T47D (cell line): Measurements from ENCODE around the gene TOX2.

Experiments used
- DNase-seq, 2 experiments: peaks; one replicate each; pipeline versions ENCODE4 v3.0.0 to v3.0.0-alpha.2; 2011 to 2012; ENCODE audit warnings: low read depth in 1 of 2, low spot score in 1 of 2
- JUND ChIP-seq: IDR thresholded peaks from 2 replicates; pipeline ENCODE4 v1.6.1; 2012; ENCODE audit warnings: low read depth
- in situ Hi-C: cut with HindIII; loops from 2 replicates; pipeline ENCODE4 v1.10.0; 2016; ENCODE audit warnings: low sequenced_read_pairs, low pct_unique_long_range_greater_than_20kb

Gene TOX2

DNA sequence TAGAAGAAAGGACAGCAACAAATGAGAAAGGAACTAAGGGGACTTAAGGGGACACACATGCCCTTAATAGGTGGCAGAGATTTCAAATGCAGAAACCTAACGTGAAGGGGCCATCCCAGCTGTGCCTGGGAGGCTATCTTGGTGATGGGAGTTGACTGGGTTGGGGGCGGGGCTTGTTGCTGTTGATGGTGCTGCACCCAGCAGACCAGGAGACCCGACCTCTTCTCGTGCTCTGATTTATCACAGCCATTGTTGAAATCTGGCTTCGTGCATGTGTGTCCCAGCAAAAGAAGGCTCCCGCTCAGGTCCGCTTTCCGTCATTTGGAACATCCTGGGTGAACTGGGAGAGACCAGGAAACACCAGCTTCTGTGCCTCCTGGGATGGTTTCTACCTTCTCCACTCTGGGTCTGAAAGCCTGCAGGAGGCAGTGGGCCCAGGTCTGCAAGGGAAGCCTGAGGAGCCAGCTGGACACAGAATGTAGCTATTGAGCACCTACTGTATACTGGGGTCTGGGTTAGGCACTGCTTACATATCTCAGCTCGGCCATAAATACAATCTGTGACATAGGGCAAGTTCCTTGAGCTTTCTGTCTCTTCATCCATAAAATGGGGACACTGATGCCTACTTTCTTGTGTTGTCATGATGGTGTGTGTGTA is 32.1 kb downstream of the TOX2 start:
- no peak for TF ChIP-seq JUND
- in situ Hi-C loops = no loop called here
- DNase-seq = no peak

DNA sequence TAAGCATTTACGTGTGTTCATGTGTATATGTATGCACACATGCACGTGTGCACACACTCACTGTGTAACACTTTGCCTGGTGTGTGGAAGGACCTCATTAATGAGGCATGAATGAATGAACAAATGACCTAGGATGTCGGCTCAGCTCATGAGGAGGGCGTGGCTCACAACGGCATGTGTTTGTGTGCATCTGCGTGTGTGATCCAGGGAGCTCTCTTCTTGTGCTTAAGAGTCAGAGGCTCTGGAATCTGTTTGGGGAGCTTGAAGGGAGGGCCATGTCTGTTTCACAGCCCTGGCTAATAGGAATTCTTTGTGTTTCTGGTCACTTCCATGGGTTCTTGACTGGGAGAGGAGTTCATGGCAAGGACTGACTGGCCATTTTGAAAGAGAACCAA is 32.7 kb downstream of the TOX2 start:
- in situ Hi-C loops = no loop called here
- no peak for DNase-seq
- TF ChIP-seq JUND = no peak

DNA sequence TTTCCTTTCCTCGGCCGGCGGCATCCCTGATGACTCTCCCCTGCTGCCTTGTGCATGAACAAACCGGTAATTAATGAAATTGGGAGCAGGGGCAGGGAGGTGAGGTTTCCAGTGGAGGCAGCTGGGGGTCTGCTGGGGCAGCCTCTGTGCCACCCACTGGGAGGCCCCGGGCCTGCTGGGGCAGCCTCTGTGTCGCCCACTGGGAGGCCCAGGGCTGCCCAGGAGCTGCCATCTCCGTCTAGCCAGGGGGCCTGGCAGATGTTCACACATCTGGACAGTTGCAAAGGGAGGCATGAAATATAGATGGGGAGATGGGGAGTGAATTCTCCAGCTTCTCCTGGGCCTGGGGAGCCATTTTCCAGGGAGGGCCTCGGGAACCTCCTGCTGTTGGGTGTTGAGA is 33.8 kb downstream of the TOX2 start:
- in situ Hi-C loops = no loop called here

DNA sequence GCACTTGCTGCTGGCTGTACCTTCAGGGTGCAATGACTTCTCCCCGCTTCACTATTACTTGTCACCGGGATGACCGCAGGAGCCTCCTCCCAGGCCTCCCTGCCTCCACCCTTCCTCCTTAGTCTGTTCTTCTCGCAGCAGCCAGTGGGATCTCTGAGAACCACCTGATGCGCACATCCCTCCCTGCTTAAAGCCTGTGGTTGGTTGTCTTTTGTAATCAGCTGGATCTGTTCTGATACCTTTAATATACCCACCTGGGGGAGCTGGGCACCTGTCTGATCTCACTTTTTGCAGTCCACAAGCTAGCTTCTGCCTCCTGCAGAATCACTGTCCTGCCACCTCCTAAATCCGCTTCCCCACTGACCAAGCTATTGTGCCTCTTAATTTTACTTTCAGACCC is 34.6 kb downstream of the TOX2 start:
- DNase-seq = no peak
- TF ChIP-seq JUND = no peak
- in situ Hi-C loops = no loop called here

More for the DNA sequence above, 33.8 kb downstream of the TOX2 start:
- DNase-seq = no peak
- no peak for TF ChIP-seq JUND

DNA sequence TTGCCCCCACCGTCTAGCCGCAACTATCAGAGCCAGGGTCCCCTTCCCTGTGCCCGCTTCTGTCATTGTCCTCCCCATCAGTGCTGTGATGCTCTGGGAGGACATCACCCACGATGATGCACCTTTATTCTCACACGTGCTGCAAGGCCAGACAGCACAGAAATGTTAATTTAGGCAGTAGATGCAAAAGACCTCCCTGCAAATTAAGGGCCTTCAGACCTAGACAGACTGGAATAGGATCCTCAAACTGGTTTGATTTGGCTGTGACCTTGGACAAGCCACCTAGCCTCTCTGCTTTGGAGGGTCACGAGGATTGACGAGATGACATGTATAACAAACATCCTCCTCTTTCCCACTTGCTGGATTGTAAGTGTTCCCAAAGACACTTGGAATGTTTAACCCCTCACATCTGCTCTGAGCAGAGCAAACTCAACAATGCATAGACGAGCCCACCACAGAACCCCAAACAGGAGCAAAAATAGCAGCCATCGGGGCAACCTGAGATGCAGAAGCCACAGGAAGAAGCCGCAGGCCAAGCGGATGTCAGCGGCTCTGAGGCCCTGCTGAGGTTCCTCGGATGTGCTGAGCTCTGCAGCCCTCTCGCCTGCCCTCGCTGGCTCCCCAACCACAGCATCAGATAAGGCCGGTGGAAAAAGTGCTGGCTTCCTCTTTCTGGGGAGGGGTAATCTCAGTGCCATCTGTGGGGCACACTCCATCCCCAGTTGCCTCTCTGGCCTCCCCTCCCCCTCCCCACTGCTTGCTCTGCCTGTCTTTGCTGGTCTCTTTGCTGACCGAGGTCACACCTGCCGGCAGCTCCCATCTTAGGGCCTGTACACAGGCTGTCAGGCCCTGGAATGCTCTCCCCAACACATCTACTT is 35.3 kb downstream of the TOX2 start:
- DNase-seq = no peak
- no peak for TF ChIP-seq JUND
- in situ Hi-C loops = no loop called here

DNA sequence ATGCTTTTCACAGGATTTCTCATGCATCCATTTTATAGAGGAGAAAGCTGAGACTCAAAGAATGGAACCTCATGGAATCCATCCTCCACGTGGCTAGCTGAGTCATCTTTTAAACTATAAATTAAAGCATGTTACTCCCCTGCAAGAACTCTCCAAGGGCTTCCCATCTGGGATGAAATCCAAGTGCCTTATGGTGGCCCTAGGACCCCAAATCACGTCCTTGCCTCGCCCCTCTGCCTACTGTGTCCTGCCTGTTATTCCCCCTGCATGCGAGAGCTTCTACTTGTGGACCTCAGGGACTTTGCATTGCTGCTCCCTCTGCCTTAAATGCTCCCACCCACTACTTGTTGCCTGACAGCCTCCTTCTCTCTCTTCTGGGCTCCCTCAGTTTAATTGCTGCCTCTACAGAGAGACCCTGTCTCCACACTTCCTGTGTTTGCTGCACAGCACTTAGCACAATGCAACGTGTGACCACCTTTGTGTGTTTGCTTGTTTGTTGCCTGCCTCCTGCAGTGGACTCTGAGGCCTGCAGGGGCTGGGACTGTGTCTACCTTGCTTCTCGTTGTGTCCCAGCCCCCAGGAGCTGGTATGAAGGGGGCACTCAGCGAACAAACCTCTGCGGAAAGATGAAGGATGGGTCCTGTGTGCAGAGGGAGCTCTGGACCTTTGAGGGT is 39.4 kb downstream of the TOX2 start:
- no peak for TF ChIP-seq JUND
- in situ Hi-C loops = no loop called here
- DNase-seq = no peak

DNA sequence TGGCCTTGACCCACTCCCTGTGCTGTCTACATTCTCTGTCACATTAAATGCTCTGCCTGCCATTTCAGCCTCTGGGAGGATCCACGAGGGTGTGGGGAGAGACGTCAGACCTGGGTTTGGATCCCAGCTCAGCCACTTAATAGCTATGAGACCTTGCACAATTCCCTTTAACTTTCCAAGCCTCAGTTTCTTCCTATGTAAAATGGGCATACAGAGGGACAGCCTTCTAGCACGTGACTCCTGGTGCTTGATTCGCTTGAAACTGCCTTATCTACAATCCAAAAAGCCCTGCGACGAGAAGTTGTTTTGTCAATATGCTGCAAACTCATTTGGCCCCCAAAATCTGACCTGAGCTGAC is 40.0 kb downstream of the TOX2 start:
- no peak for DNase-seq
- TF ChIP-seq JUND = no peak
- in situ Hi-C loops = no loop called here

DNA sequence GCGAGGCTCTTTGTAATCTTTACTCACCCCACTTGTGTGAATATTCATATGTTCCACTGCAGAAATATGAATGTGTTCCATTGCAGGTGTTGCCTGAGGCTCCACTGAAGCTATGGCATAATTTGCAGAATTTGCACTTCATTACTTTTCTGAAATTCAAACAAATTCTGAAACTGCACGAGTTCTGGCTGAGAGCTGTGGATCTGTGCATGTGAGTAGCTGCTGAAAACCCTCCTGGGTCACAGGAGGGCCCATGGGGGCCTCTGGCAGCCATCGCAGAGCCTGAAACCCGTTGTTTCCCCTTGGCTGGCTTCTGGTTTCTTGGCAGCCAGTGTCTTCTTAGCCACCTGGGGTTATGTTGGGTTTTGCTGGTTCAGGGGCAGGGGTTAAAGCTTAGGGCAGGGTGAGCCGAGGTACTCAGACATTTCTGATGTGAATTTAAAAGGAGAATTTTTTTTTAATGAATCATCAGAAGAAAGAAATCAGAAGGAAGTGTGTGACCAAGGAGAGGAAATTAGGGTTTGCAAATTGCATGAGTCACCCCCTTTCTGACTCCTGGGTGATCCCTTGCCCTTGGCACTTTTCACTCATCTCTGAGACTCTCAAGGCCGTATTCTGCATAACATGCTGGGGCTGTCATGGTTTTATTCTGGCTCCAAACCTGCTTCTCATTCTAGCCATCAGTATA is 40.6 kb downstream of the TOX2 start:
- TF ChIP-seq JUND = no peak
- DNase-seq = no peak
- in situ Hi-C loops = no loop called here

DNA sequence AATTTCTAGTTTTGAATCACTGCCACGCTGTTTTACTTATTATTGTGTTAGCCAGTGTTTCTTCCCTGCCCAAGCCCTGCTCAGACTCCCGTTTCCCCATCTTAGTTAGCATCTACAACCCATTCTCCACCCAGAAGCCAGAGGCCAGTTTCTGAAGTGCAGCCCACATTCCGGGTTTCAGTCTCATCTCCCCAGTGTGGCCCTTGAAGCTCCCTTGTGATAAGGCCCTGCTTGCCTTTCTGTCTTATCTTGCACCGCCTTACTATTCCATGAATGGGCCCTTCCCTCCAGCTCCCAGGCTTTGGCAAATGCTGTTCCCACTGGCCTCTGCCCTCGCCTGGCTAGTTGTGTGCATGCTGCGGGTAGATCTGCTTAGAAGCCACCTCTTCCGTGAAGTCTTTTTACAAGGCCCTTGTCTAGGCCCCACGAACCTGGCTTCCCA is 41.1 kb downstream of the TOX2 start:
- DNase-seq = no peak
- in situ Hi-C loops = no loop called here
- no peak for TF ChIP-seq JUND

DNA sequence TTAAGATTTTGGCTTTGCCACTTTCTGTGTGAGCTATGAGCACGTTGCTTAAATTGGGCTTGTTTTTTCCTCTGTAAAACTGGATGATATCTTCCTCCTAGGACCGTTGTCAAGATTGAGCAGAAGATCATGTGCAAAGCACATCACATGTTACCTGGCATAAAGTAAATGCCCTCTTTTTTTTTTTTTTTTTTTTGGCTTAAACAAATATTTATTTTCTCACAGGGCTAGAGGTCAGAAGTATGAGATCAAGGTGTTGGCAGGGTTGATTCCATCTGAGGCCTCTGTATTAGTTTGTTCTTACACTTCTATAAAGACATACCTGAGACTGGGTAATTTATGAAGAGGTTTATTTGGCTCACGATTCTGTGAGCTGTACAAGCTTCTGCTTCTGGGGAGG is 42.7 kb downstream of the TOX2 start:
- DNase-seq = no peak
- in situ Hi-C loops = no loop called here
- no peak for TF ChIP-seq JUND

DNA sequence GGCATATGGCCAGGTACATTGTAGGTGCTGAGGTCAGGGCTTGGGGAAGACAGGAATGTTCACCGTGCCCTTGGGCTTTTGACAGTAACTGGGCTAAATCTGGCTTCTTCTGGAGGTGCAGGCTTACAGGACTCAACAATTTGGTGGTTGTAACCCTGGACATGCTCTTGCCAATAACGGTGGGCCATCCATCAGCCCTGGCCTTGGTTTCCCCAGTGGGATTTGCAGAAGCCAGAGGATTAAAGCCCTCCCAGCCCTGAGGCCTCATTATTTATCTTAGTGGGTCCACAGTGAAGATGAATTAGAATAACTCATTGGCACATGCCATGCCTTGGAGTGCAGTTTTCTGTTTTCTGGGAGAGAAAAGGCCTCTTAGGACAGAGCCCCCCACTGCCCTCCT is 44.0 kb downstream of the TOX2 start:
- no peak for DNase-seq
- TF ChIP-seq JUND = no peak
- in situ Hi-C loops = no loop called here

DNA sequence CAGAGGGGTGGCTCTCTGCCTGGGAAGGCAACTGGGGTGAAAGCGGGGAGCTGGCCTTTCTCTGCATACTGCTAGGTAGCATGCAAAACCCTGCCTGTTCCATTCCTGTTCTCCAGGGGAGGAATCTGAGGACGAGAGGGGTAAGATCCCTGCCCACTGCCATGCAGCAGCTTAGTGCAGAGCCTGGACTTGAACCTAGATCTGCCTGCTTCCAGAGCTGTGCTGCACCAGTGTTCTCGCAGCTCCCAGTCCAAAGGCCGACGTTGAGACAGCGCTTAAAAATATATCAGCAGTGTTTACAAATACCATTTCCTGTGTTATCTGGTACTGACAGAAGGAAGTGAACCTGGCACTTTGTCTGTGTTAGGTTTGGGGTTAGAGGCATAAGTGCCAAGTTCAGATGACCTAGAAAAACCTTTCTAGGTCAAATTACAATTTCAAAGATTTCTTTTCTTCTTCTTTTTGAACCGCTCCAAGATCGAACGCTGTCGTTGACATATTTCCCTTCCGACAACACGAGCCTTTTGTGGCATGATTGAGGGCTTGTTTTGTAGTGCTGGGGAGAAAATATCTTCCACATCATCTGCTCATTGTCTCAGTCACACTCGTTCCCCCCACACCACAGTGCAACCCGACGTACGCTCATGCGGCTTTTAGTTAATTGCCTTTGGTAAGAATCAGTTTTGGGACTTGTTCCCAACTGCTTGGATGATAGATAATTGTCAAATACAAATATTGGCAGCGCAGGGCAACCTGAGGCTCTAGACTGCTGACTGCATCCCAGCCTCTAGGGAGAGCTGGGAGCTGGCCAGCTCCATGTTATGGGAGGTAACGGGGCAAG is 44.6 kb downstream of the TOX2 start:
- in situ Hi-C loops = no loop called here

More for the DNA sequence above, 44.6 kb downstream of the TOX2 start:
- peak; percentile 42 to 60 for DNase-seq
- TF ChIP-seq JUND = no peak
